Suppressor macrophage treated with lipopolysaccharide for 1 hour (primary cell): ENCODE measurements around the gene NR3C1.
"Not testable (repeated sequence)": the region's sequence is repeated elsewhere in the genome, so short reads cannot be mapped to it uniquely, and the experiment has no call there.

Experiments
- DNase-seq, 3 donors: peaks; one replicate each; pipeline ENCODE4 v3.0.0-alpha.2; 2020 to 2022

NR3C1 gene

DNA sequence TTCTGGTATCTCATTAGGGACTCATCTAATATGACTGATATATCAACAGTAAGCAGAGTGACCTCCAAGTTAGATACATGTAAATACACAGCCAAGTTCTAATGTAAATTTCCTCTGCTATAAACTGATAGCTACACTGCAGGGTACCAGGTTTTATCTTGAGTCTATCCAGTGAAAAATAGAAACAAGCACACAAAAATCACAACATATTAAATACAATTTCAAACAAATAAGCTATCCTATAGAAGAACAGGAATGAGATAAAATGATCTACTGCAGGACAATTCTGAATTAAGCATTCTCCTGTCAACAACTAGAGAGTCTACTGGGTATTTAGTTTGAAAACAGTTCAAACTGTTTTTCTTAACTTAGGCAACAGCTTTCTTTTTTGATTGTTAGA, 42.7 kb downstream of the NR3C1 start:
- no peak for DNase-seq

DNA sequence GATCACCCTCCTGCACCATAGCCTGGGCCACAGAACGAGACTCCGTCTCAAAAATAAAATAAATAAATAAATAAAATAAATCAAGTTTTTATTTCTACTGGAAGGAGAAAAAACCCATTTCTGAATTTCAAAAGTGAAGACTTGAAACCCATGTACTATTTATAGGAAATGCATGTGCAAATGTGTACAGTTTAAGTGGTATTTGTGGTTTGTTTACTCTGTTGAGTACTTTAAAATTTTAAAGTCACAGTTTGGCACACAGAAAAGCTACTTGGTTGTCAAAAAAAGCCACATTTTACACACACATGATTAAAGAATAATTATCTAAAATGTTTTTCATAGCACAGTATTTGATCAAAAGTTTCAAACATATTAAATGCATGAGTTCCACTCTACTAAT, 43.6 kb downstream of the NR3C1 start:
- no peak for DNase-seq

DNA sequence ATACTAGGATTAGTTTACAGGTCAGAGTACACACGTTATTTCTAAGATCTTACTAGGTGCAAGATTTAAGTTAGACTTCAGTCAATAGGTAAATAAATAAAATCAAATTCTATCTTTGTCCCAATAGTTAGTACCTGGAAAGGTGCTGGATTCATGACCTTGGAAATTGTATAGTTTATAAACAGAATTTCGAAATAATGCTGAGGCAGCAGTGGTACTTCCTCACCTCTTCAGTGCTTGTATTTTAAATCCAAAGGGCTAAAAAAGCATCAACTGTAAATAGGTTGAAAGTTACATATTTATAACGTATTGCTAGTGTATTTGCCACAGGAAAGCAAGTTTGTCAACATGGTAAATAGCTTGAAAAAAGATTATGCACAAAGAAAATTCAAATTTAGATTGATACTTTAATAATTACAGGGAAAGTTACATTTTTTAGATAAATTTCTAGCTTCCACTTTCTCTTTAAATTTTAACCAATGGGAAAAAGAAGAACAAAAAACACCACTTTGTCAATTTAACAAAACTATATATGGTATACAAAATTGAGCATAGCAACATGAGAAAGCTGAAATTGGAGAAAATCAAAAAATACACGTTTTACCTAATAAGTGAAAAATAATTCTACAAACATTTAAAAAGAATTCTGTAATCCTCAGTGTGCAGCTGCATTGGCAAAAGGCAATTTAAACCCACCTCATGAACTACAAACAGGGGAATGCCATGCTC, 46.5 kb downstream of the NR3C1 start:
- no peak for DNase-seq

DNA sequence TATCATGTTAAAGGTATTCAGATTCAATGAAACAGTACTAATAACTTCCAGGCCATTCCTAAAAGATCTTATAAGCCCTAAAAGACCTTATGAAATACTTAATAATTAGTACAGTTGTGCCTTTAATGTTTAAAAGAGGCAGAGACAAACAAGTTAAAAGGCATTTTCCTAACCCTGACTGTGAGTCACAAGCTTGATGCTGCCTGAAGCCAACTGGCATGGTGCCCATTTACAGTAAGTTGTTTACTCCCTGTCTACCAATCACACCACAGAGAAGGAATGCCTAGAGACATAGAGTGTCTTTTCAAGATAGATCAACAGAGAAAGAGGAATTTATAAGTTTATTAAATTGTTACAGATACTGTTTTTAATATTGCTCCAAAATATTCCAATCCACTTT, 47.8 kb downstream of the NR3C1 start:
- DNase-seq: peak; percentile 84 to 93 (median 90)

DNA sequence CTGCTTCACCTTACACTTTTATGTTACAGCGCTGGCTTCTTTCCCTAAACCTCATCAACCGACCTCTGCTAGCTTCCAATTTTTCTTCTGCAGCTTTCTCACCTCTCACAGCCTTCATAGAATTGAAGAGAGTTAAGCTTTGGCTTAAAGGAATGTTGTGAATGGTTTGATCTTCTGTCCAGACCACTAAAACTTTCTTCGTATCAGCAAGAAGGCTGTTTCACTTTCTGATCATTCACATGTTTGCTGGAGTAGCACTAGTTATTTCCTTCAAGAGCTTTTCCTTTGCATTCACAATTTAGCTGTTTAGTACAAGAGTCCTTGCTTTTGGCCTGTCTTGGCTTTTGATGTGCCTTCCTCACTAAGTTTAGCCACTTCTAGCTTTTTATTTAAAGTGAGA, 49.5 kb downstream of the NR3C1 start:
- no peak for DNase-seq

DNA sequence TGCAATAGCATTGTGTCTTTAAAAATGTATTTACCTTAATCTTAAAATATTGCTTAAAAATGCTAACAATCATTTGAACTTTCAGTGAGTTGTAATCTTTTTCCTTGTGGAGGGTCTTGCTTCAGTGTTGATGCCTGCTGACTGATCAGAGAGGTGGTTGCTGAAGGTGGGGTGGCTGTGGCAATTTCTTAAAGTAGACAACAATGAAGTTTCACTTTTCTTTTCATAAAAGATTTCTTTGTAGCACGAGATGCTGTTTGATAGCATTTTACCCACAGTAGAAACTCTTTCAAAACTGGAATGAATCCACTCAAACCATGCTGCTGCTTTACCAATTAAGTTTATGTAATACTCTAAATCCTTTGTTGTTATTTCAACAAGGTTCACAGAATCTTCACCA, 50.8 kb downstream of the NR3C1 start:
- DNase-seq: no peak

DNA sequence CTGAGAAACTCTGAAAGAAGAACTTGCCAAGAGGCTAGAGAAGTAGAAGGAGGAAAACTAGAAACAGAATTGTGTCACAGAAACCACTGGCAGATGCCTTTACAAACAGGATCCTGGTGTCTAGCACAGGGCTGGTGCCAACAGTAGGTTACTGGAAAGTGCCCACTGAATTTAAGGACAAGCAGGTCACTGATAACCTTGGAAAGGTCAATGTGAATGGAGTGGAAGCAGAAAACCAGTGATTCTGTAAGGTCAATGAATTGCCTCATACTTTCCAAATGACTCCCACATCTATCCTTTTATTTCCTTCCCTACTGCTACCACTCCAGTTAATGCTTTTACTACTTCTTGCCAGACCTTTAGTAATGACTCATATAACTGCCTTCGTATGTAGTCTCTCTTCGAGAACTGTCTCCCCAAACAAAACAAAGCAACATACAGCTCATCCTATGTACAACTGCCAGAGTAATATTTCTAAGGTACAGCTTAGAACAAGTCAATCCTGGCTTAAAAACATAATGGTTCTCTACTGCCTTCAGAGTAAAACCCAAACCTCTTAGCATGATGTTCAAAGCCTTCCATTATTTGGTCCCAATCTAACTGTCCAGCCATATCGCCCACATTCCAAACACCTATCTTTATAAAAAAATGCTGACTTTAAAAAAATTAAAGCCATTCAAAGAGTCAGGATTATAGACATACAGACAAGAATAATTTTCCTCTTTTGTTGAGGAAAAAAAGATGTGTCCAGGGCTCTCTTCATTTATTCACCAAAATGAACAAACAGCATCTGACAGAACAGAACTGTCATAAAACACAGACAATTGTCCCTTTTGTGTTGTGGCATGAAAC, 52.5 kb downstream of the NR3C1 start:
- peak; percentile 19 to 64 (median 58) for DNase-seq

DNA sequence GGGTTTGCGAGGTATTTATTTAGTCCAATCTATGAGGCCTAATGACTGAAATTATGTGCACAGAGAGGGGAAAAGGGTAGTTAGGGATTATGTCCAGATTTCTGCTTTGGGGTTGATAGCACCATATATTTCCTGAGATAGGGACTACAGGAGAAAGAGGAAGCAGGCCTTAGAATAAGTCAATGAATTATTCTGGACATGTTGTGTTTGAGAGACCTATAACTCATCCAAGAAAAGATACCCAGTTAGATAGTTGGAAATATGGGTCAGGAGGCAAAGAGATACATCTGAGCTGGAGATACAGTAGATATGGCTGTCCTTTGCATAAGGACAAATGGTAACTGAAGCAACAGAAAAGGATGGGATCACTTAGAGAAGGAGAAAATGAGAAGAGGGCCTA, 53.1 kb downstream of the NR3C1 start:
- no peak for DNase-seq

DNA sequence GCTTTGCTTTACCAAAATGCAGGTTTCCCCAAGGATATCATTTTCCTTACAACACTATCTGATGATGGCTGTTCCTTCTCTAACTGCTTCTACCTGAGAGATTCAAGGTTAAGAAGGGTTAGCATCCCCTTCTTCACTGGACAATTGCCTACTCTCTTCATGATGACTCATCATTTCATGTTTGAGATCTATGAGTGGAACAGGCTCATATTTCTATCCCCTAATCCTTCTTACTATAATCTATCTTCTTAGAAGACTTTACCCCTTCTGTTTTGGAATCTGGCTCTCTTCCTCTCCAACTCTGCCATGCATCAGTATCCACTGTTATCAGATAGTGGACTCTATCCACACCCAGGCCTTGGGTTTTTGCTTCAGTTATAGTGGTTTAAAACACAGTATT, 54.3 kb downstream of the NR3C1 start:
- DNase-seq: no peak

DNA sequence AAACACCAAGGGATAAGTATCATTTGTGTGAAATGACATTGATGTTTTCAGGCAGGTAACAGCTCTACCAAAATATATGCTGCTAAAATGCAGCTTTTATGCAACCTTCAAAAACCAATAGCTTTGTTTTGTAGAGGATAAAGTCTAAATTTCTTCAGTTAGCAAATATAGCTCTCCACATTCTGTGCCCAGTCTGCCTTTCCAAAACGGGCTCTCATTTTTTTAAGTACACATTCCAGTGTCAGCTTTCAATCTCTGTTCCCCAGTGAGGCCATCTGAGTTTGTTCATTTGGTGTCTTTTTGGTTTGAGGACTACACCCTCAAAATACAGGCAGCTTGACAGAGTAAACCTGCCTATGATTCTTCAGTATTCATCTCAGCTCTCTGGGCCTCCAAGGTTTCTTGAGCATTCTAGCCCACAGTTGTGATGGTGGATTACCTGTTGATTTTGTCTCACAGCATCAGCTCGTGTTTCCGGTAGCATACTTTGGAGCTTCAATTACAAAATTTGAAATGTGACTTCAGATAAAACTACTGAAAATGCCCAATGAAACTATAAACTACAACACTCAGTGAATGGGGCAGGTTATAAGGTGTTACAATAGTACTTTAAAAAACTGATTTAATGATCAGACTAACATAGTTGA, 55.7 kb downstream of the NR3C1 start:
- no peak for DNase-seq

DNA sequence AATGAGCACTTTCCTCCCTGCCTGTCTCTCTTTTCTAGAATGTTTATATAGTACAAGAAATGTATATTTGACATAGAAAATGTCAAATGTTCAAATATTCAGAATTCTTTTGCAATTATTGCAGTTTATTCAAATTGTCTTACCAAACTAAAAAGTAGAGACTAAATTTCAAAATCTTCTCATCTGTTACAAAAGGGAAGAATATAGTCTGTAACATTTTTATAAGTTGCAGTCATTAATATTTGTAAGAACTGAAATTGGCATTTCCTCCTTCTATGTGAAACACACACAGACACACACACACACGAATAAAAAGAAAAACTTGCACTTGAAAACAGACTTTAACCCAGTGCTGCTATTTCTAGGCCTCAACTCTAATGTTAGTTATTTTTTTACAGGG, 56.4 kb downstream of the NR3C1 start:
- DNase-seq: no peak

DNA sequence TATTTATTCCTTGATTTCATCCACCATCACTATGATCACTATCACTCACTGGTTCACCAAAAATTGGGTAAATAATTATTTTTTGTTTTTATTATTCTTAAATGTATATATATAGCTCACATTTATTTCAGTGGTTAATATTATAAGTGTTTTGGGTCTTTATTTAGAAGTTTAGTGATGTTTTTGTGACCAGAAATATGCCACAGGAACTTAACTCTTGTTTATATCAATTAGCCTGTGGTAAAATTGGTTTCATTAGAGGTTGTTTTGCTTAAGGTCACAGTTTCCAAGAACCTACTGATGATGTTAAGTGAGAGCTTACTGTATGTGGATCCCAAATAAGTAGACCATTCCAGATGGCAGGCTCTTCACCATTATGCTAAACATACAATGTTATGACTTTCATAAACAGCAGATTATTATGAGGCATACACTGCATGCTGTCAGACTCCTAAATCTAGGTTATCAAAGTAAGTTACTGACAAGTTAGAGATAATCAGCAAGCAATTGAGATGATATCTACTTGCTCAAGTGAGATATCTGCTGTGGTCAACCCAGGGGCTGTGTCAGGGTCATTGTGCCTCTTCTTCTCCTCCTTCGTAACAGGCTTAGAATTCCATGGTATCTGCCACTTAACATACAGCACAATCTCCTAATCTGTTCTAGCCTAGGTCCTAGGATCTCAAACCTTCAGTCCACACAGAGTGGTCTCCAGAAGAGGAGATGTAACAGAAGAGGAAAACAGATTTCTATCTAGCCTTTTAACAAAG, 57.6 kb downstream of the NR3C1 start:
- no peak for DNase-seq

DNA sequence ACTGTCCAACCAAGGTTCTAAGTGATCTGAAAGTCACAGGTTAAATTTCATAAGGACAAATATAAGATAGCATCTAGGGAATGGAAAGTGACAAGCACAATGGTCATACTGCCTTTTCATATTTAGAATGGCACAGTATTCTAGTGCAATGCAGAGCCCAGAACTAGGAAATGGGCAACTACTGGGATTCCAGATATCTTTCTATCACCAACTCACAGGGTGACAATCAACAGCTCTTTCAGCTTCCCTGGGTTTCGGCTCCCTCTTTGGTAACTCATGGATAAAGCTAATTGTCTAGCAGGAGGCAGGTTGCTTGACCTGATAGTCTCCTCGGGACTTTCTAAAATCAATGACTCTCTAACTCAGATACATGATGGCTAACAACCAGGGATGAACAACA, 60.4 kb downstream of the NR3C1 start:
- no peak for DNase-seq

DNA sequence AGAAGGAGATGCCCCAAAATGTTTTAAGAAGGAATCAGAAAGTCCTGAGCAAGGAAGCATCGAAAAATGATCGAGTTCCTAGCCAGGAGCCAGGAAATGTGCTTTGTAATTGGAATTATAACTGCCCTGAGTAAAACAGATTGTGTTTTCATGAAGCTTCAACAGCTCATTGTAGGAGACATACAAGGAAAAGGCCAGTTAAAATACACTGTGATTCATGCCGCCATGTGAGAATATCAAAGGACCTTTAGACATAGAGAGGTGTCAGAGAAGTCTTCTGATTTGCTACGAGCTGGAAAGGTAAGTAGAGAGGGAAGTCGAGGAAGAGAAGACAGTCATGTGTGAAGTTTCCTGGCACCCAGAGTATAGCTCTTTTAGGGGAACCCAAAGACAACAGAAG, 60.9 kb downstream of the NR3C1 start:
- DNase-seq: no peak

DNA sequence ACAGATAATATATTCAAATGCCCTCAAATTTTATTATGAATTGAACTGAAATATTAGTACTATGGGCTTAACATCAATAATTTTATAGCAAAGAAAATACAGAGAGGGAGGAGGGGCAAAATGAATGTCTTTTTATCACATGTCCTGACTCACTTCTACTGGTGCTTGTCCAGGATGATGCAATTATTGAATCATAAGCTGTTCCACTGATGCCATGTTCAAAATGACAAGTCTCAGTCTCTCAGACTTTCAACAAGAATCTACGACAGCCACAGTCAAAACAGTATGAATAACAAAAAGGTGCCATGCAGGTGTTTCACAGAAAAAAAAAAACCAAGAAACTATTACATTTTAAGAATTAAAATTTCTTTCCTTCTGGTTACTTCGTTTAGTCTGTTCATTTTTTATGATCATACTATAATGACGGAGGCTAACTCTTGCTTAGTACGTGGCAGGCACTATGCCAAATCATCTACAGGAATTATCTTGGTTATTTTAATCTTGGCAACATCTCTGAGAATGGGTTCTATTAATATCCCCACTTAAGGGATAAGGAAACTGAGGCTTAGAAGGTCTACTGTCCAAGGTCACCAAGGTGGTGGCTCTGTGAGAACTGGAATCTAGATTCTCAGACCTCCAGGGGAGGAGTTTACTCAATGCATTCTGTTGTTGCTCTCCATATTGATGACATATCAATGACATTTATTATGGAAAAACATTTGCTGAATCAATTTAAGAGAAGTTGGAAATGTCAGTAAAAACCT, 61.5 kb downstream of the NR3C1 start:
- peak; percentile 55 to 84 (median 84) for DNase-seq

DNA sequence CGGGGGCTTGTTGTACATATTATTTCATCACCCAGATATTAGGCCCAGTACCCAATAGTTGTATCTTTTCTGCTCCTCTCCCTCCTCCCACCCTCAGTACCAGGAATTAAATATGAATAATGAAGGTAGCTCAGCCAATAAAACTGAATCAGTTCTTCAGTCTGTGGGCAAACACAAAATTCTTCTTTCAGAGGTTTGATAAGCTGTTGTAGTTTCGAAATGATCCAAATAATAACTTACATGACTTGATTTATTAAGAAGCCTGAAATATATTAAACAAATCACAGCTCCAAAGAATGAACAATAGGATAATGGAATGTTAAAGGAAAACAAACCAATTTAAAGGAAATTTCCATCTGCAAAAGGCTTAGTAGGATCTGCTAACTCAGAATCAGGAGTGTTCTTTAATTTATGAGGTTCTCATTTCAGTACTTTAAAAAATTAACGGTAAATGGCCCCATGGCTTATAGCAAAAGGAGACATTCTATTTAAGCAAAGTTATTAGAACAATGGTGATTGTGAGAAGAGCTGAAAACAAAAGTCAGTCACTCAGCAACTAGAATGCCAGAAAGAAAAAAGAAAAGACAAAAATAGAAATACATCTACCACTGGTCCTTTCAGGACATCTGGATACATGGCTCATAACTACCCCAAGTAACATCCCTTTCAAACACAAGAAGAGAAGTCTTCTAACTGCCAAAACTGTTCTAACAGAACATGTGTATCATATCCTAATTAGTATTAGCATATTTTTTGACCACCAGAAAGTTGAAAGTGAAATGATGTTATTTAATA, 62.4 kb downstream of the NR3C1 start:
- no peak for DNase-seq

DNA sequence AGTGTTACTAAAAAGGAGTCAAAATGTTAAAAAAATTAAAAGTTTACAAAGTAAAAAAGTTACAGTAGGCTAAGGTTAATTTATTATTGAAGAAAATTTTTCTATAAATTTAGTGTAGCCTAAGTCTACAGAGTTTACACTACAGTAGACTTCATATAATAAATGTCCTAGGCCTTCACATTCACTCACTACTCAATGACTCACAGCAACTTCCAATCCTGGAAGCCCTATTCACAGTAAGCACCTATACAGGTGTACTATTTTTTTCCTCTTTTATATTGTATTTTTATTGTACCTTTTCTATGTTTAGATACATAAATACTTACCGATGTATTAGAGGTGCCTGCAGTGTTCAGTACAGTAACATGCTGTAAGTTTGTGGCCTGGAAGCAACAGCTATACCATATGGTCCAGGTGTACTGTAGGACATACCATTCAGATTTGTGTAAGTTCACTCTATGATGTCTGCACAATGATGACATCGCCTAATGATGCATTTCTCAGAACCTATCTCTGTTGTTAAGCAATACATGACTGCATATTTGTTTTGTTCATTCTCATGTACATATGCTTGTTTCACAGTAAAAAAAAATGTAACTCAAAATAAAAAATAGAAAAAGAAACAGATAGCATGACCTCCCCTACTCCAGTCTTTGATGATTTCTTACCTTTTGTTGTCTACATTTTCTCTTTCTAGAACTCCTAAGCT, 64.7 kb downstream of the NR3C1 start:
- peak; percentile 18 to 52 (median 44) for DNase-seq

DNA sequence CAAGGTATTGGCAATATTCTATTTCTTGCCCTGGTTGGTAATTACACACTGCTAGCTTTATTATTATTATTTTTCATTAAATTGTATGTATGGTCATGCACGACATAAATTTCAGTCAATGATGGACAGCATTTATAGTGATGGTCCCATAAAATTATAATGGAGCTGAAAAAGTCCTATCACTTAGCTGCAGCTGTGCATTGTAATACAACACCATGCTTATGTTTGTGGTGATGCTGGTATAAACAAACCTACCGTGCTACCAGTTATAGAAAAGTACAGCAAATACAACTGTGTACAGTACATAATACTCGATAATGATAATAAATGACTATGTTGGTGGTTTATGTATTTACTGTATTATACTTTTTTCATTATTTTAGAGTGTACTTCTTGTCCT, 65.5 kb downstream of the NR3C1 start:
- no peak for DNase-seq

DNA sequence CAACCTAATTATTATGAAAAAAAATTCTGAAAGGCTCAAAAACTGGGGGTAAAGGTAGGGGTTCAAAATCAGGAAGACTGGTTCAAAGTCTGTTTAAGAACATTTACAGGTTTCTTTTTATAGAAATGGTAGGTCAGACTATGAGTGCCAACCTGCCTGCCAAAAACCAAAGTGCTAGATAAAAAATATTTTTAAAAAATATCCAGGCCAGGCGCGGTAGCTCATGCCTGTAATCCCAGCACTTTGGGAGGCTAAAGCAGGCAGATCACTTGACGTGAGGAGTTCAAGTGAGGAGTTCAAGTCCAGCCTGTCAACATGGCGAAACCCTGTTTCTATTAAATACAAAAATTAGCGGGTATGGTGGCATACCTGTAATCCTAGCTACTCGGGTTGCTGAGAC, 67.0 kb downstream of the NR3C1 start:
- no peak for DNase-seq

DNA sequence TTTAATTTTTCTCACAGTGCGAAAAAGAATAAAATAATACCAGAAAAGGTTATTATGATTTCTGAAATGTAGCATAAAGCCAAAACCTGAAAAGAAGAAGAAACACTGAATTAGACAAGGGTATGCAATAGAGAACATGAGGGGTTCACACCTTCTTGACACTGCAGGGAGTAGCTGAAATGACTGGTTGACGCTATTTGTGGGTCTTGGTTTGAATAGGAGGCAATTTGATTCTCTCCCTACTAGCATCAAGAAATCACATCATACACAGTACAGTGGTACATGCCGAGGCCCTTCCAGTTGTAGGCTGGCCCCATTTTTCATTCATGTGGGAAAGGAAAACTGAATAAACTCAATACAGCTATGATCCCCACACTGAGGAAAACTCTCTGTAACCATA, 68.6 kb downstream of the NR3C1 start:
- DNase-seq: no peak

DNA sequence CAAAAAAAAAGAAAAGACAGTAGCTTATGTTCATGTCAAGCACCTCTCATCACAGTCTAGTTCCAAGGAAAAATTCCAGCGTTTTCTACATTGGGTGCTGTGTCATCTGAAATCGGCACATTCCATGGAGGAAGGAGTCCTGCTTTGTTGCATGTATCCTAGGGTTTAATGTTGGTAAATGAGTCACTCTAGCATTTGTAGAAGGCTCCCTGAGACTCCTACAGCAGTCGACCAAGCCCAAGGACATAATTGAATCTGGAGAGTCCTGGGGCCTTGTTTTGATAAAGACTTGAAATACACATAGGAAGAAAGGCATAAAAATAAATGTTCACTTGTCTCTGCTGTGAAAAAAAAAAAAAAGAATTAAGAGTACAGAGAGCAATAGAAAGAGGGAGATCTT, 69.1 kb downstream of the NR3C1 start:
- DNase-seq: not testable (repeated sequence)
